Stimulated activated CD8-positive, alpha-beta memory T cell treated with anti-CD3 and anti-CD28 coated beads, Interleukin-7, amount 100 ng/mL, for 24 hours (primary cell): Measurements from ENCODE around the gene TPRKB.
"Not testable (repeated sequence)": the region's sequence is repeated elsewhere in the genome, so short reads cannot be mapped to it uniquely, and the experiment has no call there.

Experiments used
- DNase-seq: peaks from one replicate; pipeline ENCODE4 v3.0.0-alpha.2; 2020; ENCODE audit warnings: low read depth

TPRKB gene

GRCh38 chr2:73739101-73739500 is 2.0 kb upstream of the TPRKB start:
- no peak for DNase-seq

GRCh38 chr2:73736378-73736777 is 767 bp downstream of the TPRKB start:
- no peak for DNase-seq

GRCh38 chr2:73730810-73731209 is 6.3 kb downstream of the TPRKB start:
- no peak for DNase-seq

GRCh38 chr2:73728711-73729110 is 8.4 kb downstream of the TPRKB start:
- DNase-seq = no peak

GRCh38 chr2:73728043-73728442 is 9.1 kb downstream of the TPRKB start:
- no peak for DNase-seq

GRCh38 chr2:73726657-73727056 is 10.5 kb downstream of the TPRKB start:
- not testable (repeated sequence) for DNase-seq

- no peak for DNase-seq
Observed at GRCh38 chr2:73718851-73719621, 18.1 kb downstream of the TPRKB start.

GRCh38 chr2:73718421-73718820 is 18.7 kb downstream of the TPRKB start:
- no peak for DNase-seq

- not testable (repeated sequence) for DNase-seq
Observed at GRCh38 chr2:73717695-73718094, 19.4 kb downstream of the TPRKB start.

- no peak for DNase-seq
Observed at GRCh38 chr2:73717251-73717606, 19.9 kb downstream of the TPRKB start.

GRCh38 chr2:73716543-73717250 is 20.4 kb downstream of the TPRKB start:
- no peak for DNase-seq

- DNase-seq = no peak
Observed at GRCh38 chr2:73714091-73714490, 23.1 kb downstream of the TPRKB start.

GRCh38 chr2:73708527-73708926 is 28.6 kb downstream of the TPRKB start:
- DNase-seq = no peak

- no peak for DNase-seq
Observed at GRCh38 chr2:73707636-73708035, 29.5 kb downstream of the TPRKB start.

GRCh38 chr2:73707058-73707457 is 30.1 kb downstream of the TPRKB start:
- DNase-seq = no peak

GRCh38 chr2:73705091-73705490 is 32.1 kb downstream of the TPRKB start:
- no peak for DNase-seq

GRCh38 chr2:73704285-73704684 is 32.9 kb downstream of the TPRKB start:
- DNase-seq = no peak

GRCh38 chr2:73703675-73704074 is 33.5 kb downstream of the TPRKB start:
- no peak for DNase-seq

GRCh38 chr2:73702852-73703493 is 34.2 kb downstream of the TPRKB start:
- not testable (repeated sequence) for DNase-seq

- DNase-seq = no peak
Observed at GRCh38 chr2:73701968-73702665, 35.0 kb downstream of the TPRKB start.

GRCh38 chr2:73701448-73701765 is 35.7 kb downstream of the TPRKB start:
- DNase-seq = not testable (repeated sequence)

GRCh38 chr2:73700661-73701447 is 36.3 kb downstream of the TPRKB start:
- DNase-seq = no peak
